Endothelial cell of umbilical vein (primary cell): ENCODE results near the gene SPIRE1. TPM values are rescaled to one million over a fixed set of nuclear protein-coding genes. Genes with fewer than 3 reads are reported as not detected.

Source experiments
- BruUV-seq: library from RNA; stranded (reverse); fragments of 400-500 nt; replicated peaks from 2 replicates; lab custom pipeline; 2021; lab: Mats Ljungman, UMichigan
- CTCF ChIA-PET: fragments of 300-600, 350-600 bp; sonication (Branson Sonifier 250); formaldehyde crosslinking; loops from one replicate; lab custom pipeline; 2021; ENCODE audit warnings: antibody characterized with exemption, inconsistent platforms; lab: Charles Lee
- POLR2A ChIA-PET: fragments of 300-600, 350-600 bp; sonication (Branson Sonifier 250); formaldehyde crosslinking; loops from one replicate; lab custom pipeline; 2021; ENCODE audit warnings: antibody characterized with exemption, inconsistent platforms; lab: Charles Lee
- DNase-seq: peaks from one replicate; pipeline ENCODE4 v3.0.0-alpha.2; 2011; ENCODE audit warnings: low read depth, low spot score
- FAIRE-seq: peaks from 2 replicates; lab custom pipeline; 2011; peaks lifted over from hg19 to GRCh38; lab: Jason Lieb, UNC
- H2AFZ ChIP-seq: 2 replicates; pipeline ENCODE4 v1.6.0; 2012; ENCODE audit warnings: low read depth, low read length, control low read depth, inconsistent platforms
- H3K27ac ChIP-seq: 2 replicates; pipeline ENCODE4 v1.5.1; 2011; ENCODE audit warnings: low read depth, mild to moderate bottlenecking, control low read depth, low read length, moderate library complexity; ENCODE audit not compliant: insufficient read depth
- H3K27me3 ChIP-seq, 2 experiments: 2 replicates each; pipeline versions ENCODE4 v1.6.0 to v1.6.1; 2011; ENCODE audit warnings: low read length in 2 of 2, mixed read lengths in 1 of 2; ENCODE audit not compliant: control insufficient read depth in 2 of 2, insufficient read depth in 2 of 2
- H3K36me3 ChIP-seq, 2 experiments: 2 replicates in 1 of 2; 3 replicates in 1 of 2; pipeline ENCODE4 v1.5.1; 2011; ENCODE audit warnings: low read length in 2 of 2, mild to moderate bottlenecking in 1 of 2, moderate library complexity in 1 of 2; ENCODE audit not compliant: control insufficient read depth in 2 of 2, insufficient read depth in 2 of 2; ENCODE audit errors: extremely low read depth in 1 of 2
- H3K4me1 ChIP-seq: 3 replicates; pipeline ENCODE4 v1.5.1; 2011; ENCODE audit warnings: mild to moderate bottlenecking, low read length; ENCODE audit not compliant: control insufficient read depth, insufficient read depth; ENCODE audit errors: extremely low read depth
- H3K4me2 ChIP-seq: 2 replicates; pipeline ENCODE4 v1.6.1; 2011; ENCODE audit warnings: low read length, control low read depth, mixed read lengths; ENCODE audit not compliant: insufficient read depth
- H3K4me3 ChIP-seq, 3 experiments: fragments of 200-600 bp in 1 of 3; sonication (generic), shearing (Covaris generic) in 1 of 3; replicated peaks in 1 of 3; 2 replicates each; pipeline ENCODE4 v1.5.1; 2011 to 2016; ENCODE audit warnings: control low read depth in 3 of 3, low read length in 3 of 3, mild to moderate bottlenecking in 2 of 3, inconsistent platforms in 1 of 3, low read depth in 1 of 3, moderate library complexity in 1 of 3; ENCODE audit not compliant: insufficient read depth in 1 of 3
- H3K79me2 ChIP-seq: 2 replicates; pipeline ENCODE4 v1.6.0; 2012; ENCODE audit warnings: low read length, inconsistent platforms; ENCODE audit not compliant: control insufficient read depth, insufficient read depth
- H3K9ac ChIP-seq: replicated peaks from 2 replicates; pipeline ENCODE3; 2011; ENCODE audit warnings: low read length, control low read depth; ENCODE audit not compliant: insufficient read depth; ENCODE audit errors: extremely low read depth
- H3K9me1 ChIP-seq: replicated peaks from 3 replicates; pipeline ENCODE4 v1.6.0; 2011; ENCODE audit warnings: mild to moderate bottlenecking, low read length; ENCODE audit not compliant: control insufficient read depth, insufficient read depth; ENCODE audit errors: extremely low read depth
- H3K9me3 ChIP-seq: replicated peaks from 2 replicates; pipeline ENCODE4 v1.5.1; 2012; ENCODE audit warnings: low read length, inconsistent platforms; ENCODE audit not compliant: control insufficient read depth, insufficient read depth
- H4K20me1 ChIP-seq: replicated peaks from 2 replicates; pipeline ENCODE3; 2011; ENCODE audit warnings: mild to moderate bottlenecking, low read length; ENCODE audit not compliant: control insufficient read depth, insufficient read depth; ENCODE audit errors: extremely low read depth
- CTCF ChIP-seq, 2 donors: IDR thresholded peaks; 1 replicate in 1 of 2; 2 replicates in 1 of 2; pipeline ENCODE4 v1.5.1; 2011; ENCODE audit warnings: low read length in 2 of 2, mild to moderate bottlenecking in 2 of 2, moderate library complexity in 2 of 2, control low read depth in 1 of 2, inconsistent platforms in 1 of 2, low read depth in 1 of 2; ENCODE audit not compliant: insufficient read depth in 1 of 2; ENCODE audit errors: extremely low read depth in 1 of 2
- EZH2 ChIP-seq: IDR thresholded peaks from 2 replicates; pipeline ENCODE4 v1.6.1; 2012; ENCODE audit warnings: borderline replicate concordance, low read depth, mild to moderate bottlenecking, moderate library complexity, low read length, inconsistent platforms; ENCODE audit not compliant: severe bottlenecking
- FOS ChIP-seq: IDR thresholded peaks from 2 replicates; pipeline ENCODE4 v1.6.1; 2011; ENCODE audit warnings: mild to moderate bottlenecking, low read length, moderate library complexity, borderline replicate concordance; ENCODE audit not compliant: insufficient read depth
- GATA2 ChIP-seq: IDR thresholded peaks from 2 replicates; pipeline ENCODE4 v1.7.0; 2011; ENCODE audit warnings: low read depth, mild to moderate bottlenecking, moderate library complexity, mixed read lengths, low read length; ENCODE audit not compliant: insufficient read length, insufficient read depth
- JUN ChIP-seq: IDR thresholded peaks from 2 replicates; pipeline ENCODE4 v1.6.1; 2011; ENCODE audit warnings: borderline replicate concordance, low read depth; ENCODE audit not compliant: insufficient read length, insufficient read depth
- MAX ChIP-seq: IDR thresholded peaks from 2 replicates; pipeline ENCODE4 v1.6.1; 2011; ENCODE audit not compliant: insufficient read depth, insufficient read length
- MYC ChIP-seq: IDR thresholded peaks from one replicate; pipeline ENCODE4 v1.6.1; 2011; ENCODE audit warnings: mild to moderate bottlenecking, low read depth, low read length
- POLR2A ChIP-seq: IDR thresholded peaks from 2 replicates; pipeline ENCODE4 v1.6.1; 2012; ENCODE audit warnings: low read depth, mild to moderate bottlenecking, control low read depth, low read length
- POLR2AphosphoS5 ChIP-seq: IDR thresholded peaks from 2 replicates; pipeline ENCODE4 v1.6.1; 2012; ENCODE audit warnings: low read depth, mild to moderate bottlenecking, control low read depth, low read length, moderate library complexity; ENCODE audit not compliant: insufficient read depth
- dilution Hi-C: fragments of 300-500 bp; cut with MboI; formaldehyde crosslinking; loops from one replicate; pipeline ENCODE4 v1.15.0; 2019; ENCODE audit warnings: low sequenced_read_pairs; ENCODE audit not compliant: extremely low pct_ligation_motif_present
- intact Hi-C: fragments of 100-400 bp; cut with micrococcal nuclease; formaldehyde crosslinking; loops from one replicate; pipeline ENCODE4 v1.10.0; 2022
- polyA plus RNA-seq, 4 experiments: library from polyadenylated mRNA; depleted of rRNA in 3 of 4; stranded (reverse) in 3 of 4; unstranded in 1 of 4; fragments of >200 nt; gene quantifications; 2 replicates each; pipeline versions ENCODE4 v1.2.1 to v1.2.3, GENCODE V29; 2011 to 2012; ENCODE audit warnings: missing spikeins in 1 of 4
- total RNA-seq: library from RNA; stranded (reverse); gene quantifications from 2 replicates; pipeline ENCODE4 v1.2.3, GENCODE V29; 2021

The SPIRE1 gene
- total and polyA plus RNA-seq, 2 donors (not counting 3 experiments of a cell fraction or from before 2014, with no cell fraction given) = 13.1 to 44.0 TPM

GRCh38 chr18:12477606-12478005 is 180.3 kb downstream of the SPIRE1 start:
- H3K27ac ChIP-seq = no peak overlapping the region
- no peak overlapping the region for H2AFZ ChIP-seq
- intact Hi-C loops = no loop called here
- no peaks in the 10 kb centered on the region for H4K20me1 ChIP-seq
- H3K27me3 ChIP-seq = no peaks in the 10 kb centered on the region
- no peaks in the 10 kb centered on the region for H3K79me2 ChIP-seq
- TF ChIP-seq MYC = no peak
- no peak for TF ChIP-seq FOS
- TF ChIP-seq JUN = no peak
- TF ChIP-seq POLR2AphosphoS5 = no peak
- TF ChIP-seq POLR2A = no peak
- TF ChIP-seq CTCF (IDR thresholded peaks at IDR 0.05; ENCODE audit: extremely low read depth in 1 of 2, insufficient read depth in 1 of 2, low read depth in 1 of 2, low read length in 2 of 2) = no peak
- no peak for TF ChIP-seq EZH2
- TF ChIP-seq MAX = no peak
- TF ChIP-seq GATA2 = no peak
- no peak overlapping the region for H3K4me2 ChIP-seq
- H3K4me1 ChIP-seq = no peaks in the 10 kb centered on the region
- DNase-seq (no peak), FAIRE-seq (no peak)
- no peaks in the 10 kb centered on the region for H3K9me3 ChIP-seq
- BruUV-seq = no TSS peak
- POLR2A ChIA-PET = no interaction called here
- no peaks in the 10 kb centered on the region for H3K9me1 ChIP-seq
- dilution Hi-C loops = no loop called here
- CTCF ChIA-PET = interaction anchor here (1.4 kb wide), 1 partner anchor 10 kb away, joined by 3 read pairs; no protein-coding TSS in a partner anchor
- no peak overlapping the region for H3K9ac ChIP-seq
- no peak overlapping the region for H3K4me3 ChIP-seq
- peaks cover 5 to 11% of the 10 kb centered on the region in 2 experiments for H3K36me3 ChIP-seq
